HEK293 (cell line): ENCODE data around the gene TBC1D17.
A peak's percentile ranks its signal among the peaks of the same experiment; 100 is the strongest.

Source experiments
- BCL11B ChIP-seq: fragments of 450-650 bp; formaldehyde crosslinking; IDR thresholded peaks from 2 replicates; pipeline ENCODE4 v1.5.1; 2016; ENCODE audit warnings: low read depth, missing biosample characterization, missing genetic modification characterization
- KLF10 ChIP-seq: fragments of 450-650 bp; IDR thresholded peaks from 2 replicates; pipeline ENCODE4 v1.5.1; 2018; ENCODE audit warnings: missing biosample characterization, mild to moderate bottlenecking, missing genetic modification characterization
- MYNN ChIP-seq: fragments of 450-650 bp; formaldehyde crosslinking; IDR thresholded peaks from 2 replicates; pipeline ENCODE4 v1.5.1; 2016; ENCODE audit warnings: missing biosample characterization, missing genetic modification characterization, borderline replicate concordance
- TRIM28 ChIP-seq: IDR thresholded peaks from 2 replicates; pipeline ENCODE4 v1.6.1; 2011; ENCODE audit warnings: low read length, control low read depth, borderline replicate concordance
- WT1 ChIP-seq: fragments of 450-650 bp; formaldehyde crosslinking; IDR thresholded peaks from 2 replicates; pipeline ENCODE4 v1.5.1; 2016; ENCODE audit warnings: missing biosample characterization, missing genetic modification characterization
- ZBTB21 ChIP-seq: fragments of 450-650 bp; formaldehyde crosslinking; IDR thresholded peaks from 2 replicates; pipeline ENCODE4 v1.5.1; 2017; ENCODE audit warnings: missing biosample characterization, missing genetic modification characterization
- ZBTB8A ChIP-seq: fragments of 450-650 bp; formaldehyde crosslinking; IDR thresholded peaks from 2 replicates; pipeline ENCODE4 v1.5.1; 2016; ENCODE audit warnings: missing biosample characterization, missing genetic modification characterization
- ZFP69B ChIP-seq: fragments of 450-650 bp; formaldehyde crosslinking; IDR thresholded peaks from 2 replicates; pipeline ENCODE4 v1.5.1; 2016; ENCODE audit warnings: missing biosample characterization, missing genetic modification characterization
- ZNF10 ChIP-seq: fragments of 450-650 bp; formaldehyde crosslinking; IDR thresholded peaks from 2 replicates; pipeline ENCODE4 v1.5.1; 2017; ENCODE audit warnings: missing biosample characterization, missing genetic modification characterization
- ZNF121 ChIP-seq: fragments of 450-650 bp; formaldehyde crosslinking; IDR thresholded peaks from 2 replicates; pipeline ENCODE4 v1.5.1; 2016; ENCODE audit warnings: missing biosample characterization, missing genetic modification characterization
- ZNF16 ChIP-seq: fragments of 450-650 bp; formaldehyde crosslinking; IDR thresholded peaks from 2 replicates; pipeline ENCODE4 v1.5.1; 2016; ENCODE audit warnings: low read depth, missing biosample characterization, missing genetic modification characterization
- ZNF184 ChIP-seq: fragments of 450-650 bp; IDR thresholded peaks from 2 replicates; pipeline ENCODE4 v1.5.1; 2018; ENCODE audit warnings: missing biosample characterization, mild to moderate bottlenecking, missing genetic modification characterization
- ZNF202 ChIP-seq: fragments of 450-650 bp; formaldehyde crosslinking; IDR thresholded peaks from 2 replicates; pipeline ENCODE4 v1.5.1; 2016; ENCODE audit warnings: missing biosample characterization, missing genetic modification characterization, borderline replicate concordance
- ZNF350 ChIP-seq: fragments of 450-650 bp; formaldehyde crosslinking; IDR thresholded peaks from 2 replicates; pipeline ENCODE4 v1.5.0; 2017; ENCODE audit warnings: missing biosample characterization, mild to moderate bottlenecking, missing genetic modification characterization
- ZNF530 ChIP-seq: fragments of 450-650 bp; formaldehyde crosslinking; IDR thresholded peaks from 2 replicates; pipeline ENCODE4 v1.5.1; 2016; ENCODE audit warnings: low read depth, missing biosample characterization, missing genetic modification characterization
- ZNF555 ChIP-seq: fragments of 450-650 bp; formaldehyde crosslinking; conservative IDR thresholded peaks from 2 replicates; pipeline ENCODE4 v1.5.1; 2017; ENCODE audit warnings: missing biosample characterization, mild to moderate bottlenecking, missing genetic modification characterization, inconsistent platforms
- ZNF658 ChIP-seq: fragments of 450-650 bp; formaldehyde crosslinking; IDR thresholded peaks from 2 replicates; pipeline ENCODE4; 2016; ENCODE audit warnings: missing biosample characterization, missing genetic modification characterization
- ZNF776 ChIP-seq: fragments of 450-650 bp; formaldehyde crosslinking; IDR thresholded peaks from 2 replicates; pipeline ENCODE4 v1.5.0; 2017; ENCODE audit warnings: missing biosample characterization, missing genetic modification characterization, borderline replicate concordance
- ZSCAN23 ChIP-seq: fragments of 450-650 bp; formaldehyde crosslinking; IDR thresholded peaks from 2 replicates; pipeline ENCODE4 v1.5.1; 2016; ENCODE audit warnings: missing biosample characterization, missing genetic modification characterization
- TF ChIP-seq, protein P1 (sequence below): fragments of 450-650 bp; formaldehyde crosslinking; IDR thresholded peaks from 2 replicates; pipeline ENCODE4 v1.5.1; 2017; ENCODE audit warnings: missing biosample characterization, missing genetic modification characterization
- TF ChIP-seq, protein P2 (sequence below): fragments of 450-650 bp; formaldehyde crosslinking; IDR thresholded peaks from 2 replicates; pipeline ENCODE4 v1.5.1; 2016; ENCODE audit warnings: missing biosample characterization, missing genetic modification characterization
- TF ChIP-seq, protein P3 (sequence below): fragments of 450-650 bp; formaldehyde crosslinking; IDR thresholded peaks from 2 replicates; pipeline ENCODE4 v1.5.1; 2016; ENCODE audit warnings: missing biosample characterization, missing genetic modification characterization, low read depth
- TF ChIP-seq, protein P4 (sequence below): fragments of 450-650 bp; formaldehyde crosslinking; conservative IDR thresholded peaks from 2 replicates; pipeline ENCODE4 v1.5.1; 2016; ENCODE audit warnings: low read depth, missing biosample characterization, missing genetic modification characterization
- TF ChIP-seq, protein P5 (sequence below): fragments of 450-650 bp; formaldehyde crosslinking; IDR thresholded peaks from 2 replicates; pipeline ENCODE4 v1.5.1; 2016; ENCODE audit warnings: missing biosample characterization, missing genetic modification characterization
- TF ChIP-seq, protein P6 (sequence below): fragments of 450-650 bp; formaldehyde crosslinking; IDR thresholded peaks from 2 replicates; pipeline ENCODE4 v1.5.1; 2017; ENCODE audit warnings: missing biosample characterization, missing genetic modification characterization

TBC1D17 gene

DNA sequence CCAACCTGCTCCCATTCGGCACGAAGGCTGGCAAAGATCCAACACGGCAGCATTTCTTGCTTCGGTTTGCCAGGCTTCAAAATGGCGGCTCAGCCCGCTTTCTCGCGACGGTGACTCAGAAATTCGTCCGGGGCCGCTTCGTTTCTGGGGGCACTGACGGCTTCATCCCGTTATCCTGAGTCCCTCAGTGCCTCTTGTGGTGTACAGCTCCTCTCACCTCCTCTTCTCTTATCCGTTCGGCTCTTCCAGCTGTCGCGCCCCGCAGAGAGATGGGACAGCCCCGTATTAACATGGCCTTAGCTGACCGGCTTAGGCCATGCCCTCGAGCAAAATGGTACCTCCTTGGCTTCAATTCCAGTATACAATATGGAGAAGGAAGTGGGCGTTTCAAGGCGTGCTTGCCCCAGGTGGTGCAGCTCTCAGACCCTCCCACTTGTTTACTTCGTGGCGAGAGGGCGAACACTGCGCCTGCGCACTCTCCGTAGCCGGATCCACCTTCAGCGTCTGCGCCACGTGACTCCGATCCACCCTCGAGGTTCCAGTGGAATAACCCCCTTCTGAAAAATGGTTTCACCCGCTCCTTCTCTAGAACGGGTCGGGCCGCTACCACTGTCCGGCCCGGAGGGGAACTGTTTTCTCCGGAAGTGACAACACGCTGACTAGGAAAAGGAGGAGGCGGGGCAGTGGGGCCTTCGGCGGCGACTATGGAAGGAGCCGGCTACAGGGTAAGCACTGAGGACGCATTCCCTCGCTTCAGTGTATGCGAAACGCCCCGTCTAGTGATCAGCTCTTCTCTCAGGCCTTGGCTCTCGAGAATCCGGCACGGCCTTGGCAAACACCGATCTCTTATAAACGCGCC, at the start of gene TBC1D17, which contains the start of gene AKT1S1 (continued):
- TF ChIP-seq ZNF184 (tag by site-specific recombination) (no peak), ZNF555 (tag by site-specific recombination) (no peak), ZNF658 (tag by site-specific recombination) (no peak), ZBTB21 (tag by site-specific recombination) (peak; percentile 76), ZNF10 (tag by site-specific recombination) (peak; percentile 22; the same call in 1 of the 2 replicates), ZBTB8A (peak; percentile 29; the same call in 1 of the 2 replicates), ZSCAN23 (tag by site-specific recombination) (no peak), ZNF530 (tag by site-specific recombination) (no peak), WT1 (tag by site-specific recombination) (peak; percentile 30), ZNF121 (tag by site-specific recombination) (no peak), BCL11B (tag by site-specific recombination) (peak; percentile 55; the same call in 1 of the 2 replicates), KLF10 (tag by site-specific recombination) (peak; percentile 82), ZNF16 (tag by site-specific recombination) (no peak), ZFP69B (tag by site-specific recombination) (0 out of 2 replicates have a peak, but pooled peaks have one; percentile 20), MYNN (tag by site-specific recombination) (no peak), TRIM28 (no peak), ZNF776 (tag by site-specific recombination) (no peak), ZNF350 (no peak), ZNF202 (no peak)
- TF ChIP-seq, protein P1, sequence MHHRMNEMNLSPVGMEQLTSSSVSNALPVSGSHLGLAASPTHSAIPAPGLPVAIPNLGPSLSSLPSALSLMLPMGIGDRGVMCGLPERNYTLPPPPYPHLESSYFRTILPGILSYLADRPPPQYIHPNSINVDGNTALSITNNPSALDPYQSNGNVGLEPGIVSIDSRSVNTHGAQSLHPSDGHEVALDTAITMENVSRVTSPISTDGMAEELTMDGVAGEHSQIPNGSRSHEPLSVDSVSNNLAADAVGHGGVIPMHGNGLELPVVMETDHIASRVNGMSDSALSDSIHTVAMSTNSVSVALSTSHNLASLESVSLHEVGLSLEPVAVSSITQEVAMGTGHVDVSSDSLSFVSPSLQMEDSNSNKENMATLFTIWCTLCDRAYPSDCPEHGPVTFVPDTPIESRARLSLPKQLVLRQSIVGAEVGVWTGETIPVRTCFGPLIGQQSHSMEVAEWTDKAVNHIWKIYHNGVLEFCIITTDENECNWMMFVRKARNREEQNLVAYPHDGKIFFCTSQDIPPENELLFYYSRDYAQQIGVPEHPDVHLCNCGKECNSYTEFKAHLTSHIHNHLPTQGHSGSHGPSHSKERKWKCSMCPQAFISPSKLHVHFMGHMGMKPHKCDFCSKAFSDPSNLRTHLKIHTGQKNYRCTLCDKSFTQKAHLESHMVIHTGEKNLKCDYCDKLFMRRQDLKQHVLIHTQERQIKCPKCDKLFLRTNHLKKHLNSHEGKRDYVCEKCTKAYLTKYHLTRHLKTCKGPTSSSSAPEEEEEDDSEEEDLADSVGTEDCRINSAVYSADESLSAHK (tag by site-specific recombination), result peak; percentile 52; the same call in 1 of the 2 replicates
- TF ChIP-seq, protein P2, sequence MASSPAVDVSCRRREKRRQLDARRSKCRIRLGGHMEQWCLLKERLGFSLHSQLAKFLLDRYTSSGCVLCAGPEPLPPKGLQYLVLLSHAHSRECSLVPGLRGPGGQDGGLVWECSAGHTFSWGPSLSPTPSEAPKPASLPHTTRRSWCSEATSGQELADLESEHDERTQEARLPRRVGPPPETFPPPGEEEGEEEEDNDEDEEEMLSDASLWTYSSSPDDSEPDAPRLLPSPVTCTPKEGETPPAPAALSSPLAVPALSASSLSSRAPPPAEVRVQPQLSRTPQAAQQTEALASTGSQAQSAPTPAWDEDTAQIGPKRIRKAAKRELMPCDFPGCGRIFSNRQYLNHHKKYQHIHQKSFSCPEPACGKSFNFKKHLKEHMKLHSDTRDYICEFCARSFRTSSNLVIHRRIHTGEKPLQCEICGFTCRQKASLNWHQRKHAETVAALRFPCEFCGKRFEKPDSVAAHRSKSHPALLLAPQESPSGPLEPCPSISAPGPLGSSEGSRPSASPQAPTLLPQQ (tag by site-specific recombination), result no peak; the same call in none of the 2 replicates
- TF ChIP-seq, protein P3, sequence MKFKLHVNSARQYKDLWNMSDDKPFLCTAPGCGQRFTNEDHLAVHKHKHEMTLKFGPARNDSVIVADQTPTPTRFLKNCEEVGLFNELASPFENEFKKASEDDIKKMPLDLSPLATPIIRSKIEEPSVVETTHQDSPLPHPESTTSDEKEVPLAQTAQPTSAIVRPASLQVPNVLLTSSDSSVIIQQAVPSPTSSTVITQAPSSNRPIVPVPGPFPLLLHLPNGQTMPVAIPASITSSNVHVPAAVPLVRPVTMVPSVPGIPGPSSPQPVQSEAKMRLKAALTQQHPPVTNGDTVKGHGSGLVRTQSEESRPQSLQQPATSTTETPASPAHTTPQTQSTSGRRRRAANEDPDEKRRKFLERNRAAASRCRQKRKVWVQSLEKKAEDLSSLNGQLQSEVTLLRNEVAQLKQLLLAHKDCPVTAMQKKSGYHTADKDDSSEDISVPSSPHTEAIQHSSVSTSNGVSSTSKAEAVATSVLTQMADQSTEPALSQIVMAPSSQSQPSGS, result 0 out of 2 replicates have a peak, but pooled peaks have one; percentile 28
- TF ChIP-seq, protein P4, sequence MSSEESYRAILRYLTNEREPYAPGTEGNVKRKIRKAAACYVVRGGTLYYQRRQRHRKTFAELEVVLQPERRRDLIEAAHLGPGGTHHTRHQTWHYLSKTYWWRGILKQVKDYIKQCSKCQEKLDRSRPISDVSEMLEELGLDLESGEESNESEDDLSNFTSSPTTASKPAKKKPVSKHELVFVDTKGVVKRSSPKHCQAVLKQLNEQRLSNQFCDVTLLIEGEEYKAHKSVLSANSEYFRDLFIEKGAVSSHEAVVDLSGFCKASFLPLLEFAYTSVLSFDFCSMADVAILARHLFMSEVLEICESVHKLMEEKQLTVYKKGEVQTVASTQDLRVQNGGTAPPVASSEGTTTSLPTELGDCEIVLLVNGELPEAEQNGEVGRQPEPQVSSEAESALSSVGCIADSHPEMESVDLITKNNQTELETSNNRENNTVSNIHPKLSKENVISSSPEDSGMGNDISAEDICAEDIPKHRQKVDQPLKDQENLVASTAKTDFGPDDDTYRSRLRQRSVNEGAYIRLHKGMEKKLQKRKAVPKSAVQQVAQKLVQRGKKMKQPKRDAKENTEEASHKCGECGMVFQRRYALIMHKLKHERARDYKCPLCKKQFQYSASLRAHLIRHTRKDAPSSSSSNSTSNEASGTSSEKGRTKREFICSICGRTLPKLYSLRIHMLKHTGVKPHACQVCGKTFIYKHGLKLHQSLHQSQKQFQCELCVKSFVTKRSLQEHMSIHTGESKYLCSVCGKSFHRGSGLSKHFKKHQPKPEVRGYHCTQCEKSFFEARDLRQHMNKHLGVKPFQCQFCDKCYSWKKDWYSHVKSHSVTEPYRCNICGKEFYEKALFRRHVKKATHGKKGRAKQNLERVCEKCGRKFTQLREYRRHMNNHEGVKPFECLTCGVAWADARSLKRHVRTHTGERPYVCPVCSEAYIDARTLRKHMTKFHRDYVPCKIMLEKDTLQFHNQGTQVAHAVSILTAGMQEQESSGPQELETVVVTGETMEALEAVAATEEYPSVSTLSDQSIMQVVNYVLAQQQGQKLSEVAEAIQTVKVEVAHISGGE (tag by site-specific recombination), result peak; percentile 65
- TF ChIP-seq, protein P5, sequence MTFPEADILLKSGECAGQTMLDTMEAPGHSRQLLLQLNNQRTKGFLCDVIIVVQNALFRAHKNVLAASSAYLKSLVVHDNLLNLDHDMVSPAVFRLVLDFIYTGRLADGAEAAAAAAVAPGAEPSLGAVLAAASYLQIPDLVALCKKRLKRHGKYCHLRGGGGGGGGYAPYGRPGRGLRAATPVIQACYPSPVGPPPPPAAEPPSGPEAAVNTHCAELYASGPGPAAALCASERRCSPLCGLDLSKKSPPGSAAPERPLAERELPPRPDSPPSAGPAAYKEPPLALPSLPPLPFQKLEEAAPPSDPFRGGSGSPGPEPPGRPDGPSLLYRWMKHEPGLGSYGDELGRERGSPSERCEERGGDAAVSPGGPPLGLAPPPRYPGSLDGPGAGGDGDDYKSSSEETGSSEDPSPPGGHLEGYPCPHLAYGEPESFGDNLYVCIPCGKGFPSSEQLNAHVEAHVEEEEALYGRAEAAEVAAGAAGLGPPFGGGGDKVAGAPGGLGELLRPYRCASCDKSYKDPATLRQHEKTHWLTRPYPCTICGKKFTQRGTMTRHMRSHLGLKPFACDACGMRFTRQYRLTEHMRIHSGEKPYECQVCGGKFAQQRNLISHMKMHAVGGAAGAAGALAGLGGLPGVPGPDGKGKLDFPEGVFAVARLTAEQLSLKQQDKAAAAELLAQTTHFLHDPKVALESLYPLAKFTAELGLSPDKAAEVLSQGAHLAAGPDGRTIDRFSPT, result no peak
- TF ChIP-seq, protein P6, sequence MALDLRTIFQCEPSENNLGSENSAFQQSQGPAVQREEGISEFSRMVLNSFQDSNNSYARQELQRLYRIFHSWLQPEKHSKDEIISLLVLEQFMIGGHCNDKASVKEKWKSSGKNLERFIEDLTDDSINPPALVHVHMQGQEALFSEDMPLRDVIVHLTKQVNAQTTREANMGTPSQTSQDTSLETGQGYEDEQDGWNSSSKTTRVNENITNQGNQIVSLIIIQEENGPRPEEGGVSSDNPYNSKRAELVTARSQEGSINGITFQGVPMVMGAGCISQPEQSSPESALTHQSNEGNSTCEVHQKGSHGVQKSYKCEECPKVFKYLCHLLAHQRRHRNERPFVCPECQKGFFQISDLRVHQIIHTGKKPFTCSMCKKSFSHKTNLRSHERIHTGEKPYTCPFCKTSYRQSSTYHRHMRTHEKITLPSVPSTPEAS, result 0 out of 2 replicates have a peak, but pooled peaks have one; percentile 18
